Activated B cell treated with CpG ODN at 0.5 μM for 24 hours (primary cell): Measurements from ENCODE around the gene GOLGA7B. TPM values are rescaled to one million over a fixed set of nuclear protein-coding genes. Genes with fewer than 3 reads are reported as not detected.

ENCODE experiments used
- ATAC-seq: fragments of 200-7000 bp; cut with Tn5 transposase; one replicate; pipeline ENCODE4 v1.10.0; 2021; ENCODE audit warnings: low read depth, mild to moderate bottlenecking, moderate library complexity
- CTCF ChIA-PET: fragments of 350-600 bp; sonication (Branson Sonifier 250); formaldehyde crosslinking; loops from one replicate; lab custom pipeline; 2021; ENCODE audit warnings: antibody characterized with exemption; lab: Charles Lee
- POLR2A ChIA-PET: fragments of 350-600 bp; sonication (Branson Sonifier 250); formaldehyde crosslinking; loops from one replicate; lab custom pipeline; 2021; ENCODE audit warnings: antibody characterized with exemption; lab: Charles Lee
- DNase-seq: peaks from one replicate; pipeline ENCODE4 v3.0.0; 2022
- H3K27ac Mint-ChIP-seq: one replicate; pipeline ENCODE4 v1.8.0; 2020; ENCODE audit warnings: mixed read lengths
- H3K27me3 Mint-ChIP-seq: one replicate; pipeline ENCODE4 v1.8.0; 2021; ENCODE audit warnings: mixed read lengths
- H3K36me3 Mint-ChIP-seq: one replicate; pipeline ENCODE4 v1.8.0; 2021; ENCODE audit warnings: low read depth, mixed read lengths
- H3K4me1 Mint-ChIP-seq: one replicate; pipeline ENCODE4 v1.8.0; 2021; ENCODE audit warnings: mixed read lengths
- H3K4me3 Mint-ChIP-seq: one replicate; pipeline ENCODE4 v1.8.0; 2020; ENCODE audit warnings: mild to moderate bottlenecking, mixed read lengths
- H3K9me3 Mint-ChIP-seq: one replicate; pipeline ENCODE4 v1.8.0; 2020; ENCODE audit warnings: mixed read lengths
- CTCF ChIP-seq: fragments of 200-600 bp; IDR thresholded peaks from one replicate; pipeline ENCODE4 v1.8.0; 2022; ENCODE audit warnings: antibody characterized with exemption, mild to moderate bottlenecking
- intact Hi-C: fragments of 100-400 bp; cut with micrococcal nuclease; formaldehyde crosslinking; loops from one replicate; pipeline ENCODE4 v1.15.1; 2024
- total RNA-seq: library from RNA; stranded (reverse); gene quantifications from 2 replicates; pipeline ENCODE4 v1.2.3, GENCODE V29; 2022

Gene GOLGA7B
- total RNA-seq, 1 donor from 2014 or later = 0.04 TPM

- Mint-ChIP-seq H3K9me3 (no peaks in the 10 kb centered on the region), H3K27ac (no peak overlapping the region), H3K4me3 (no peak overlapping the region), H3K36me3 (no peaks in the 10 kb centered on the region), H3K4me1 (no peaks in the 10 kb centered on the region), H3K27me3 (peaks cover 4% of the 10 kb centered on the region)
- TF ChIP-seq CTCF = no peak
- CTCF ChIA-PET = no interaction called here
- DNase-seq = no peak
- no peak for ATAC-seq
- intact Hi-C loops = no loop called here
- POLR2A ChIA-PET = no interaction called here
Observed at GRCh38 chr10:97887399-97887798, 37.8 kb downstream of the GOLGA7B start.

- CTCF ChIA-PET = no interaction called here
- no peaks in the 10 kb centered on the region for H3K9me3 Mint-ChIP-seq
- no peak for ATAC-seq
Observed at GRCh38 chr10:97888134-97888533, 38.5 kb downstream of the GOLGA7B start.

GRCh38 chr10:97888641-97889262 is 39.1 kb downstream of the GOLGA7B start:
- Mint-ChIP-seq H3K27me3 (peaks cover 6% of the 10 kb centered on the region), H3K4me3 (no peak overlapping the region), H3K36me3 (no peaks in the 10 kb centered on the region), H3K27ac (no peak overlapping the region), H3K9me3 (no peaks in the 10 kb centered on the region), H3K4me1 (no peaks in the 10 kb centered on the region)
- intact Hi-C loops = no loop called here
- ChIA-PET CTCF (no interaction called here), POLR2A (no interaction called here)
- TF ChIP-seq CTCF = no peak
- DNase-seq (no peak), ATAC-seq (no peak)

More at GRCh38 chr10:97888134-97888533, 38.5 kb downstream of the GOLGA7B start:
- POLR2A ChIA-PET = no interaction called here
- Mint-ChIP-seq H3K27ac (no peak overlapping the region), H3K27me3 (peaks cover 4% of the 10 kb centered on the region), H3K36me3 (no peaks in the 10 kb centered on the region), H3K4me1 (no peaks in the 10 kb centered on the region), H3K4me3 (no peak overlapping the region)
- intact Hi-C loops = no loop called here
- TF ChIP-seq CTCF = no peak
- no peak for DNase-seq

GRCh38 chr10:97889461-97890265 is 40.0 kb downstream of the GOLGA7B start:
- H3K4me1 Mint-ChIP-seq = no peaks in the 10 kb centered on the region
- H3K9me3 Mint-ChIP-seq = no peaks in the 10 kb centered on the region
- ChIA-PET CTCF (no interaction called here), POLR2A (no interaction called here)
- H3K27ac Mint-ChIP-seq = no peak overlapping the region
- ATAC-seq (no peak), DNase-seq (no peak)
- no peak for TF ChIP-seq CTCF
- H3K36me3 Mint-ChIP-seq = no peaks in the 10 kb centered on the region
- intact Hi-C loops = no loop called here
- H3K4me3 Mint-ChIP-seq = no peak overlapping the region
- peaks cover 8% of the 10 kb centered on the region for H3K27me3 Mint-ChIP-seq

- Mint-ChIP-seq H3K4me3 (no peak overlapping the region), H3K9me3 (no peaks in the 10 kb centered on the region), H3K27ac (no peak overlapping the region), H3K27me3 (peaks cover 17% of the 10 kb centered on the region), H3K4me1 (no peaks in the 10 kb centered on the region), H3K36me3 (no peaks in the 10 kb centered on the region)
- ATAC-seq (no peak), DNase-seq (no peak)
- intact Hi-C loops = no loop called here
- POLR2A ChIA-PET = no interaction called here
- TF ChIP-seq CTCF = no peak
- CTCF ChIA-PET = no interaction called here
Observed at GRCh38 chr10:97891497-97892167, 42.0 kb downstream of the GOLGA7B start.
